Measurements from ENCODE around the gene PGBD5. TPM values are rescaled to one million over a fixed set of nuclear protein-coding genes. Genes with fewer than 3 reads are reported as not detected.
"Not testable (repeated sequence)": the region's sequence is repeated elsewhere in the genome, so short reads cannot be mapped to it uniquely, and the experiment has no call there.

PGBD5 gene, protein sequence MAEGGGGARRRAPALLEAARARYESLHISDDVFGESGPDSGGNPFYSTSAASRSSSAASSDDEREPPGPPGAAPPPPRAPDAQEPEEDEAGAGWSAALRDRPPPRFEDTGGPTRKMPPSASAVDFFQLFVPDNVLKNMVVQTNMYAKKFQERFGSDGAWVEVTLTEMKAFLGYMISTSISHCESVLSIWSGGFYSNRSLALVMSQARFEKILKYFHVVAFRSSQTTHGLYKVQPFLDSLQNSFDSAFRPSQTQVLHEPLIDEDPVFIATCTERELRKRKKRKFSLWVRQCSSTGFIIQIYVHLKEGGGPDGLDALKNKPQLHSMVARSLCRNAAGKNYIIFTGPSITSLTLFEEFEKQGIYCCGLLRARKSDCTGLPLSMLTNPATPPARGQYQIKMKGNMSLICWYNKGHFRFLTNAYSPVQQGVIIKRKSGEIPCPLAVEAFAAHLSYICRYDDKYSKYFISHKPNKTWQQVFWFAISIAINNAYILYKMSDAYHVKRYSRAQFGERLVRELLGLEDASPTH
- 6.4 TPM for total RNA-seq

DNA sequence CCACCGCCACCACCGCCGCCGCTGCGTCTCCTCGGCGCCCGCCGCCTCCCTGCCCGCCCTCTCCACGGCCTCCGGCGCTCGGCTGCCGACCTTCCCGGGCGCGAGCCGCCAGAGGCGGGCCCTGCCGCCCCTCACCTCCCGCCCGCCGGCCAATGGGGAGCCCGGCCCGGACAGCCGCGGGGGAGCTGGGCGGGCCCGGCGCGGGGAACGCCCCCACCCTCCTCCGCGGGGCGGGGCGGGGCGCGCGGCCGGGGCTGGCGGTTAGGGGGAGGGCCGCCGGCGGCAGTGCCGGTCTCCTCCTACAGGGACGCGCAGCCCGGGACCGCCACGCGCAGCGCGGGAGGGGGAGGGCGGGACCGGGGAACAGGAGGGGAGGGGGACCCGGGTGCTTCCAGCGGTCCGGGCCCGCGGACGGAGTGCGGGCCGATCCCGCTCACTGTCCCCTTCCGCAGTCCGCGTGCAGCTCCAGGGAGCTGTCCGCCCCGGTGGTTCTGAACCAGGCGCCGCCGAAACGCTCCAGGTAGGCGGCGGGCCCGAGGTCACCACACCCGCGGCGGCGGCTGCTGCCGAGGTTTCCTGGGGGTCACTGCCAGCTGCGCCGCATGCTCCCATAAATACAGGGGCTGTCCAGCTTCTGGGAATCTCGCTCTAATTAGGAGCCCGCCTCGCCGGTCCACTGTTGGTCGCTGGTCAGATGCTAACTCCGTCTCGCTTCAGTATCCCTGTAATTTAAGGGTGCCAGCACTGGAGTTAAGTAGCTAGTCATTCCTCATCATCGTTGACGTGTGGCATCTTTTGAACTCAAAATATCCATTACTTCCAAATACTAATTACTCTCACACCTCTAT lies at the start of gene PGBD5:
PGBD5 (minus strand) TSS at position 87 of the 848 bp plus-strand sequence. CDS start 404 bp downstream, outside the sequence.
- ATAC-seq, result peak; percentile 85

DNA sequence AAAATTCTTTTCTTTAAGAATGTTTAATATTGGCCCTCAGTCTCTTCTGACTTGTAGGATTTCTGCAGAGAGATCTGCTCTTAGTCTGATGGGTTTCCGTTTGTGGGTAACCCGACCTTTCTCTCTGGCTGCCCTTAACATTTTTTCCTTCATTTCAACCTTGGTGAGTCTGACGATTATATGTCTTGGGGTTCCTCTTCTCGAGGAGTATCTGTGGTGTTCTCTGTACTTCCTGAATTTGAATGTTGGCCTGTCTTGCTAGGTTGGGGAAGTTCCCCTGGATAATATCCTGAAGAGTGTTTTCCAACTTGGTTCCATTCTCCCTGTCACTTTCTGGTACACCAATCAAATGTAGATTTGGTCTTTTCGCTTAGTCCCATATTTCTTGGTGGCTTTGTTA lies 48.8 kb upstream of the PGBD5 start:
- ATAC-seq, result not testable (repeated sequence)

DNA sequence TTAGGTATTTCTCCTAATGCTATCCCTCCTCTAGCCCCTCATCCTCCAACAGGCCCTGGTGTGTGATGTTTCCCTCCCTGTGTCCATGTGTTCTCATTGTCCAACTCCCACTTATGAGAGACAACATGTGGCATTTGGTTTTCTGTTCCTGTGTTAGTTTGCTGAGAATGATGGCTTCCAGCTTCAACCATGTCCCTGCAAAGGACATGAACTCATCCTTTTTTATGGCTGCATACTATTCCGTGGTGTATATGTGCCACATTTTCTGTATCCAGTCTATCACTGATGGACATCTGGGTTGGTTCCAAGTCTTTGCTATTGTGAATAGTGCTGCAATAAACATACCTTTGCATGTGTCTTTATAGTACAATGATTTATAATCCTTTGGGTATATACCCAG lies 44.6 kb upstream of the PGBD5 start:
- ATAC-seq, result not testable (repeated sequence)

DNA sequence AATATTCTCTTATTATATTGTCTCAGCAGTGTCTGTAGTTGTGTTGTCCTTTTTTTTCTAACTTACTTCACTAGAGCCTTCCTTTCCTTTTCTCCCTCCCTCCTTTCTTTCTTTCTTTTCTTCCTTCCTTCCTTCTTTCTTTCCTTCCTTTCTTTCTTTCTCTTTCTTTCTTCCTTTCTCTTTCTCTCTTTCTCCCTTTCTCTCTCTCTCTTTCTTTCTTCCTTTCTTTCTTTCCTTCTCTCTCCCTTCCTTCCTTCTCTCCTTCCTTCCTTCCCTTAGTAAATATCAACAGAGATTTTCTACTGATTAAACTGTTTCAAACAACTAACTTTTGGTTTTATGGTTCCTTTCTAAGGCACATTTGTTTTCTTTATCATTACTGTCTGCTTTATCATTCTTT lies 43.1 kb upstream of the PGBD5 start:
- ATAC-seq, result no peak

DNA sequence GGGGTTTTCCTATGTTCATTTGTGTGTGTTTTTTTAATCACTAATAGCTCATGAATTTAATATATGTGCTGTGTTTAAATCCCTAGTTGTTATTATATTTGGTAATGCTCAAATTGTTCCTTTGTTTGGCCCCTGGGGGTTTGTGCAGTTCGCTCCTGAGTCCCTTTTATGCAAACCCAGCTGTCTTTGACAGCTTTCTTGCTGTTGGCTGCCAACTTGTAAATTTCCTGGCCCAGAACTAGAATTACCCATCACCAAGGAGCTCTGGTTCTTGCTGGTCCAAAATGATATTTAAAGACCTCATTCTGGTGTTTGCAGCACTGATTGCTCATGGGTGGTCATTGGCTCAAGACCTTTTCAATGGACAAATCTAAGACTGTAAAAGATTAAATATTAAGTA lies 39.6 kb upstream of the PGBD5 start:
- ATAC-seq, result no peak

DNA sequence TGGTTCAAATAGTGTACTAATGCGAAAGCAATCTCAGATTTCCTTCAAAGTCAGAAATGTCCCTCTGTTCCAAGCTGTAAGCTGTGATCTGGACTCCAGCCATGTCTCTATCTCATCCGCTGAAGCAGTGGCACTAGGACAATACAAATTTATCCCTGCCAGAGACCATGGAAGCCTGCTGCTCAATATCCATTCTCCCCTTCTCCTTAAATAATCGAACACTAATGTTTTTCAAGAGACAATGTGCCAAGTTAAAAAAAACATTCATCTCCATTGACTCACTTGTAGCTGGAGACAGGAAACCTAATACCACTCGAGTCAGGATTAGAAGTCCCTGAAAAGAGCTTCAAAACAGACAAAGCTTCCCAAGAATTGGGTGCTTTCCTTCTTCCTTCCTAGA lies 38.5 kb upstream of the PGBD5 start:
- no peak for ATAC-seq

DNA sequence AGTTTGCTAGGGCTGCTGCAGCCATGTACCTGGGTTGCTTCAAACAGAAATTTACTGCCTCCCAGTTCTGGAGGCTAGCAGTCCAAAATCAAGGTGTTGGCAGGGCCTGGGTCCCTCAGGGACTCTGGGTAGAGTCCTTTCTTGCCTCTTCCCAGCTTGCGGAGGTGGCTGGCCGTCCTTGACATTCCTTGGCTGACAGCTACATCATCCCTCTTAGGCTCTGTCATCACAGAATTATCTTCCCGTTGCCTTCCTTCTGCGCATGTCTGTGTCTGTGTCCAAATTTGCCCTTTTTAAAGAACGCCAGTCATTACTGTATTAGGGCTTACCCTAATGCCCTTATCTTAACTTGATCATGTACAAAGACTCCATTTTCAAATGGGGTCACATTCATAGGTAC lies 37.6 kb upstream of the PGBD5 start:
- ATAC-seq, result no peak

DNA sequence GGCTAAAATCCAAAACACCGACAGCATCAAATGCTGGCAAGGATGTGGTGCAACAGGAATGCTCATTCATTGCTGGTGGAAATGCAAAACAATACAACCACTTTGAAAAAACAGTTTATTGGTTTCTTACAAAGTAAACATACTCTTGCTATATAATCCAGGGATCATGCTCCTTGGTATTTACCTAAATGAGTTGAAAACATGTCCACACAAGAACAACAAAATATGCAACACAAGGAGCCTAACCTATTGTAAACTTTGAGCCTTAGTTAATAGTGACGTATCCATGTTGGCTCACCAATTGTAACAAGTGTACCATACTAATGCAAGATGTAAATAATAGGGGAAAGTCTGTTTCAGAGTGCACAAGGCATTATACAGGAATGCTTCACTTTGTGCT lies 37.2 kb upstream of the PGBD5 start:
- ATAC-seq, result peak; percentile 45

DNA sequence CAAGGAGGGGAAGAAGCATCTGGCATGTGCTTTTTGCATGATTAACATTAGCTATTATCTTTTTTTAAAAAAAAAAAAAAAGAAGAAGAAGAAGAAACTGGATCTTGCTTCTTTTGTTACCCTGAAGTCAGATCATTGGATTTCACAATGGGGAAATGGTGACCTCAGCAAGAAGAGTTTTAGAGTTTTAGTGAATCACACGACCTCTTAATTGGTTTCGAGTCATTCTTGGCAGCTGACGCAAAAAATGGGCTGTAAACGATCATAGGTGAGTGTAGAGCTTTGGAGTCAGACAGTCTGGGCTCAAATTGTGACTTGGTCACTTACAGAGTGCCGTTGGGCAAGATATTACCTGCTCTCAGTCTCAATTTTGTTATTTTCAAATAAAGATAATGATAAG lies 33.3 kb upstream of the PGBD5 start:
- ATAC-seq, result peak; percentile 88

DNA sequence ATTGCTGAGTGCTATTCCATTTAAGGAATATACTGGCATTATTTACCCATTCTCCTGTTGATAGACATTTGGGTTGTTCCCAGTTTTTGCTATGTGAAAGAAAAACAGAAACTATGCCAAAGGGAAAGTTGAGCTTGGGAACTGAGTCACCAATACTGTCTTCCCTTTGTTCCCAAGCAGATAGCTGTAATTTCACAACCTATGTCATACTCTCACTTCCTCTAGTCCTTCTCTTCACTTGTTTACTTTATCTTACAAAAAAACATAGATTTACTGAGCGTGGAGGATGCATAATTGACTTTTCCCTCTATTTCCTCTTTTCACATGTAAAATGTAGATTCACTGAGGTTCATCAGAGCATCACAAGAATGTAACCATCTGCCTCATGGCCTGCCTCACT lies 32.4 kb upstream of the PGBD5 start:
- ATAC-seq, result peak; percentile 65

DNA sequence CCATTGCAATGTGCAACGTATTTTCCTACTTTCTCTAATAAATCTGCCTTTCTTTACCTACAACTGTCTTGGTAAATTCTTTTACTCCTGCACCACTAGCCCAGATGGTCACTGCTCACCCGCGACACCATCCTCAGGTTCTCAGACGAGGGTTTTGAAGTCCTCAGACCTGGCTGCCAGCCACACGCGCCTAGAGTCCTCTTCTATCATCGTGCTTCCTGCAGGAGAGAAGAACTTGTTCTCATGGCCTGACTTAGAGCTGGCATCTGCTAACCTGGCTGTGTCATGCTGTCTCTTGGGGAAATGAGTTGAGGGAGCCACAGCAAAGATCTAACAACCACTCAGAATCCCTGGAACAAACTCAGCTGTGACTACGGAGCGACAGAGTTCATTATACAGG lies 30.3 kb upstream of the PGBD5 start:
- ATAC-seq, result no peak

DNA sequence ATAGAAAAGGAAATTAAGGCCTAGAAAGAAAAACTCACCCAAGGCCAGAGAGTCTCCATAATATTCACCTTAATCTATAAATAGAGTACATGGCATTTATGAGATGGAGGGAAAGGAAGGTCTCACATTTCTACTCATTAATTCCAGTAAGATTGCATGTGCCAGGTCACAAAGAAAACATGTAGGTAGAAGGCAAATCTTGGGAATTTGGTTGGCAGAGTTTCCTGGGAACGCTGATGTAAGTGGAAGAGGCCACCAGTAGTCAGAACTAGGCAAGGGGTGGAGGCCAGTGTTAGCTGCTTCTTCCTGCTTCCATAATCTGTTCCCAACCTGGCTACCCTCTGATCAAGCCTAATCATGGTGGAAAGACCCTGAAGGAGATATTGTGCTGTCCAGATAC lies 29.2 kb upstream of the PGBD5 start:
- ATAC-seq, result no peak

DNA sequence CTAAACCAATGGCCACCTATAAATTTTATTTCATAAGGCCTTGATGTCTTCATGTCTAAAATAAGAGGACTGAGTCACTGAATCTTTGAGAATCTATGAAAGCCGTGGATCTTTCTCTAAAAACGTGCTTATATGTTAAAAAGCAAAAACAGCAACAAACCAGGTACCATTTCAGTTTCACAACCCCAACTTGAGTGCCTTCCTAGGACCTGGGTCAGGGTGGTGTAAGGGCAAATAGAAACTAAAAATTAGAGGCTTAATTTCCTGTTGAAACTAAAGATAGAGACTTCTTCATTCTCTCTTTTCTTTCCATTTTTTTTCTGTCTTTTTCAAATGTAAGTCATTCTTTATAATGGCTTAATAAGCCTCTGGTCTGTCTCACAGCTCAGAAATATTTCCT lies 27.2 kb upstream of the PGBD5 start:
- ATAC-seq, result no peak

DNA sequence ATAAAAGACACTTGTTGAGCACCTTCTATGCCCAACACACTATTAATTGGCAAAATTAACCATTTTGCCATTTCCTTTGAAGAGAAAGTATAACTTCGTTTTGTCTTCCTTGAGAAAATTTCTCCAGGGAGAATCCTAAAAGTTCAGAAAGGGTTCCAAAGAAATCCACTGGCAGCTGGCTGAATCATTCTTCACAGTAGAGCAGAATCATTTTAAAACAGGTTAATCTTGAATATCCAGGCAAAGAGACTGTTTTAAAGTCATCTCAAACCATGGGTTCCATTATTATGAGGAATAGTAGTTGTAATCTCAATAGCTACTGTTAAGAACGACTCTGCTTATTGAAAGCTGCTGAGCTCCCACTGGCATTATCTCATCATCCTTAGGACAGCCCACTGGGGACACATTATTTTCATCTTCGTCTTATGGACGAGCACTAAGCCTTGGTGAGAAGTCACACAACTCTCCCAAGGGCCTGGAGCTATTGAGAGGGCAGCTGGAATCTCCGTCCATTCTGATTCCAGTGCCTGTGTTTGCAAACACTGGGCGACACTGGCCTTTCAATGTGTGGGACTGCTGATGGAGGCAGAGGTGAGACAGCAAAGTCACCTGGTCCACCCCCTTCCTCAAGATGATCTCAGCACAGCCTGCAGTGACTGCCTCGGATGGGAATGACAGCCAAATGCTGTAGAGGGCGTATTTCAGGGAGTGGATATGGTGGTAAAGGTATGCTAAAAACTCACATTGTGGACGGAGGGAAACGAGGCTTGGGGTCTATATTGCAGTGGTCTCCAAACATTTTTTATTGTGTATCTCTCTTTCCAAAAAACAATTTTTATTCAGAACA lies 15.3 kb upstream of the PGBD5 start:
- no peak for ATAC-seq

DNA sequence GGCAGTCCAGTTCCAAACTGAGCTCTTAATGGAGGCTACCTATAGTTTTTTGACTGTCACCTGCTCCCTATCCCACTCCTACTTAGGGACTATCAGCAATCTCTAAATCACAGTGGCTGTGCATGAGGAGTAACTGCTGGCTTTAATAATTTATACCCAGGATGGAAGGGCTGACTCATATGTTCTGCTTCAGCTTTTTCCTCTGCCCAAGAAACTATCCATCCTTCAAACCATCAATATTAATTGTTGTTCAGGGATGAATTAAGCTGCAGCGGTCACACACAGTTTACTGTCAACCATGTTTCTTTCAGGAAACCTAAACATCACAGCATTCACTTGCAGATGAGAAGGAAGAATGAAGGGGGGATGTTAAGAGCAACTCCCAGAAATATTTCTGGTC lies 9.0 kb upstream of the PGBD5 start:
- ATAC-seq, result no peak

DNA sequence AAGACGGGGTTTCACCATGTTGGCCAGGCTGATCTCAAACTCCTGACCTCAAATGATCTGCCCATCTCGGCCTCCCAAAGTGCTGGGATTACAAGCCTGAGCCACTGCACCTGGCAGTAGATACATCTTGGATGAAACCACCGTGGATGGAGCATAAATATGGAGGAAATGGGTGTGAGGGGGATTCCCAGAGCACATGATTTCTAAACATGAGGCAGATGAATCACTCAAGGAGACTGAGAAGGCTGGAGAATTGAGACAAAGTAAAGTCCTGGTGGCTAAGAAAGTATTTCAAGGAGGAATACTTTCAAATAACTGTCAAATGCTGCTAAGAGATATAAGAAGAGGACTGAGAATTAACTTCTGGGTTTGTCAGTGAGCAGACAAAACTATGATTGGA lies 5.4 kb upstream of the PGBD5 start:
- ATAC-seq, result no peak

DNA sequence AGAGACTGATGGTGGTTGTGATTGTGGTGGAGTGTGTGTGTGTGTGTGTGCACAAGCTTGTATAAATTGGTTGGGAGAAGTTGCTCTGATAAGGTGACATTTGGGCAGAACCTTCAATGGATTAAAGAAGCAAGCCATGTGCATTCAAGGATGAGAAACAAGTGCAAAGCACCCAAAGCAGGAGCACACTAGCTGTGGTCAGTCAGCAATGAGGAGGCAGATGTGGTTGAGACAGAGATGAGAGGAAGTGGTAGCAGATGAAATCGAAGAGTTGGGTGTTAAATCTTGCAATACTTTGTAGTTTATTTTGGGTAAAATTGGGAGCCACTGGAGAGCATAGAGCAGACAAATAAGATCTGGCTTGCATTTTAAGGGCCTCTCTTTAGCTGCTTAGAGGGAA lies 4.4 kb upstream of the PGBD5 start:
- ATAC-seq, result no peak

DNA sequence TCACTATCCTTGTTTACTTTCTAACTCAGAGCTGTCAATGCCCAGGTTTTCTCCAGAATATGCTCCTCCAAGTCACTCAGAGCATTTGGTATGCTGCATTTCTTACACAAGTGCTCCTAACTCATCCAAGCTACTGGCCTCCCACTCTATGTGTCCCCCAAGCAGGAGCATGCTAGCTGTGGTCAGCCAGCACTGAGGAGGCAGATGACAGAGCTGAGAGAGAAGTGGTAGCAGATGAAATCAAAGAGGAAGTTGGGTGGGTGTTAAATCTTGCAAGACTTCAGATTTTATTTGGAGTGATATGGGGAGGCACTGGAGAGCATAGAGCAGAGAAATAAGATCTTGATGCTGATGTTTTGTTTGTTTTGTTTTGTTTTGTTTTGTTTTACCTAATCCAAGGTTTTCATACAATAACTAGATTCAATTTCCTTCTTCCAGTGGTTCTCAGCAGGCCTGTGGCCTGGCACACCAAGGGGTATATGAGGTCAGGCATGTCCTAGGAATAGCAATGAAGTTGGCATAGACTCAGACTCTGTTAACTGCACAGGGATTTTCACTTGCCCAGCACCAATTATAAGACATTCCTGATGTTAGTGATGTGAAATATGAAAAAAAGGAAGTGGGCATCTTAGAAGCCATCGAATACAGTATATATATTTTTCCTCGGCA lies 3.1 kb upstream of the PGBD5 start:
- no peak for ATAC-seq

DNA sequence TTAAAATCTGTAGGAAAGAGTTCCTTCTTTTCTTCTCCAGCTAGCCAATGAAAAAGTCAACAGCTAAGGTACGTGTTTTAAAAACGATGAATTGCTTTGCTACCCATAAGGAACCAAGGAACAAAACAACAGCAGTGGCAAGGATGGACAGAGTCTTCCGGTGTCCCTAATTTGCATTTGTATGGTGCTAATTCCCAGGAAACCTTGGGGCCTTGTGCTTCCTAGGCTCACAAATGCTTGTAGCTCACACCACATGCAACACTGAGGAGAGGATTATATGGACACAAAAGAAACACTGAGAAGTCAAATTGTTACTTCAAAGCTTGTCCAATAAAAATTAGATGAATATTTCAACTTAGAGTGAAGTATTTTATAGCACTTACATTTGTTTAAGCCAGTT lies 1.8 kb upstream of the PGBD5 start:
- ATAC-seq, result no peak

DNA sequence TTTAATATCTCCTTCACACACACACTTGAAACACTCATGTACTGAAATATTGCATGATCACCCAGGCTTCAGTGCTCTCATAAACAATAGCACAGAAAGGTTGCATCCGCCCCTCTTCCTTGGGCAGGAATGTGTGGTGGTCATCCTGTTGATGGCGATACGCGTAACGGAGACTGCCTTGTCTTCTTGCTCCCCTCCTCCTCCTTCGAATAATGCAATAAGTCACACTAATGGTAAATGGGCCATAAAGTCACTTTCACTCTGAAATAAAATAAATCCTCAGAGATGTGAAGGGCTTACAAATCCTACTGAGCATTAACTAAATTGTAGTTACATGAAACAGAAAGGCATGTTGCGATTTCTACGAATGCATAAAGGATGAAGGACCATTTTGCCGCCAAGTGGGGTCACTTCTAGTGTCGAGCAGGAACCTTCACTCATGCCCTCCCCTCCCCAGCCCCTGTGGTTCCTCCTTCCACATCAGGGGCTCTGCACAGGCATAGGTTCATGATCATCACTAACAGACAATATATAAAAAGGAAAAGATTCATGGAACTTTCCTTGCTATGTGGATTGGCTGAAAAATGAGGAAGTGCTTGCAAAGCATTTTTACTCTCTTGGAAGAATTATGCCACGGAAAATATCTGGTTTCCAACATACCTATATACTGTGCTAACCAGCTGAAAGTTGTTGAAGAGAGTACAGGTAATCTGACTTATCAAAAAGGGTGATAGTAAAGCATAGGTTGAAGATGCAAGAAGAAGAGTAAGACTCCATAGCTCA lies 1.2 kb upstream of the PGBD5 start:
- ATAC-seq, result no peak

Measured in esophagus mucosa (tissue), 1 donor.